SKM-1 treated with dmso at 0.1 percent for 144 hours (cell line): ENCODE measurements around the gene ATP1A4.
"Not testable (repeated sequence)": the region's sequence is repeated elsewhere in the genome, so short reads cannot be mapped to it uniquely, and the experiment has no call there.

Experiments
- DNase-seq: peaks from one replicate; lab custom pipeline; 2025; ENCODE audit not compliant: unreplicated experiment; lab: John Stamatoyannopoulos, UW

ATP1A4 gene

DNA sequence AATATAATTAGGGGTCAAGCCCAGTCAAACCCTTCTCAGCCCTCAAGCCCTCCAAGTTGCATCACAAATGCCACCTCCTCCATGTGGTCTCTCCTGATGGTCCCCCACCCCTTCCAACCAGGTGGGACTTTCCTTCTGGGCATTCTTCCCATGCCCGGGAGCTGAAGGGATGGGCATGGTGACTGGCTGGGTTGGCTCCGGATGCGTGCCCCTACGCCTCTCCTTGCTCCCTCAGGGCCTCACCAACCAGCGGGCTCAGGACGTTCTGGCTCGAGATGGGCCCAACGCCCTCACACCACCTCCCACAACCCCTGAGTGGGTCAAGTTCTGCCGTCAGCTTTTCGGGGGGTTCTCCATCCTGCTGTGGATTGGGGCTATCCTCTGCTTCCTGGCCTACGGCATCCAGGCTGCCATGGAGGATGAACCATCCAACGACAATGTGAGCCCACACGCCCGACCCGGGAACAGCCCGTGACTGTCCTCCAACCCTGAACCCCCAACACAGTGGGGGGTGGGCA is 28.4 kb upstream of the ATP1A4 start:
- DNase-seq: no peak

DNA sequence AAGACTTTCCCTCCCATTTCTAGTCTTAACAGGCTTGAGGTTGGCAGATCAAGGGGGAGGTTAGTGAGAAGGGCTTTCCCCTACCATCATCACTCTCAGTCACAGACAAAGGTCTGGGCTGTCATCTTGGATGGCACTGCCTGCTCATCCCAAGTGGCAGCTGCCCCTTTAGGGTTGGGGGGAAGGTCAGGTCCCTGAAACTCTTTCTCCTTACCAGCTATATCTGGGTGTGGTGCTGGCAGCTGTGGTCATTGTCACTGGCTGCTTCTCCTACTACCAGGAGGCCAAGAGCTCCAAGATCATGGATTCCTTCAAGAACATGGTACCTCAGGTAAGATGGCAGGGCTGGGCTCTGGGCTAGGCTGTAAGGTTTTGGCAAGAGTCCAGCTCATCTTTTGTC is 27.7 kb upstream of the ATP1A4 start:
- DNase-seq: no peak

DNA sequence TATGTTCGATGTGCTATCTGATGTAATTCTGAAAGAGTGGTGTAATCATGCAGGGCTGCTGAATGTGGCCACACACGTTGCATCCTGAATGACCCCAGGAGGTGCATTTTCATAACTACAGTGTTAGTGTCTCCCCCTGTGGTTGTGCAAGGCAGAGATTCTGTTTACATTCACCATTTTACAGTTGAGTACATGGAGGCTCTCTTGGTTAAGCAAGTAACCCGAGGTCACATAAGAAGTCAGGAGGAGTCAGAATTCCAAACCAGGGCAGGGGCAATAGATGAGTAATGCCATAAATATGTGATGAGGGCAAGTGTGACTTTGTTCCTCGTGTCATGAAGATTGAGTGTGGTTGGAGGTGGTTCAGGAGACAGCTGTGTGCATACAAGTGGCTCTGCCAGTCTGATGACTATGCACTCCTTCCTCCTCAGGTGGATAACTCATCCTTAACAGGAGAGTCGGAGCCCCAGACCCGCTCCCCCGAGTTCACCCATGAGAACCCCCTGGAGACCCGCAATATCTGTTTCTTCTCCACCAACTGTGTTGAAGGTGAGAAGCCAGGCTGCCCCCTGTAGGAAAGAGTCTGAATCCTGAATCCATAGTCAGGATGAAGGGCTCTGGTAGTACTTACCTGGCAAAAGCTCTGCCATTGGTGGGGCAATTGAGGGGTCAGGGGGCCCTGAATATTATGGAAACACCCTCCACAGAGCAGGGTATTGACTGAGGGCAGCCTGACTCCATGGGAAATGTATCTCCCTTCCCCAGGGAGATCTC is 26.5 kb upstream of the ATP1A4 start:
- DNase-seq: no peak

DNA sequence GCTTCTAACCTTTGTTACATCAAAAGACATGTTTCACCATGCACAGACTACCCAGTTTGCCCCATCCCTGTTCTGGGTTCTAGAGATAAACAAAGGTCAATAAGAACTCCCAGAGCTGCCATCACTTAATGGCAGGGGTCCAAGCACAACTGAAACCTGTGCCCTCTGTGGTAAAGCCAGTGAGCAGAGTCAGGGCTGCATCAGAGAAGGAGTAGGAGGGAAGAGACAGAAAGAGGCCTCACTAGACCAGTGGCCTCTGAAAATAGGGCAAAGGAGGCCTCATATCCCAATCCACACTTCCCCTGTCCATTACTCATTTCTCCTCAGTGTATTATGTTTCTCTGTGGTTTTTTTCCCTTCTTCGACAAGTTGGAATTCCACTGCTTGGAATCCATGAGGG is 25.7 kb upstream of the ATP1A4 start:
- DNase-seq: no peak

DNA sequence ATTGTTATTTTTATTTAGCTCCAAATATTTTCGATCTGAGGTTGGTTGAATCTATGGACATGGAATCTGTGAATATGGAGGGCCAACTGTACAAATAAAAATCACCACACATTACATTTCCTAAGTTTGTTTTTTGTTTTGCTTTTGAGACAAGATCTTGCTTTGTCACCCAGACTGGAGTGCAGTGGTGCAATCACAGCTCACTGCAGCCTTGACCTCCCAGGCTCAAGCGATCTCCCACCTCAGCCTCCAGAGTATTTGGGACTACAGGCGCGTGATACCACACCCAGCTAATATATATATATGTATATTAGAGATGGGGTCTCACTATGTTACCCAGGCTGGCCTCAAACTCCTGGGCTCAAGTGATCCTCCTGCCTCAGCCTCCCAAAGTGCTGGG is 25.1 kb upstream of the ATP1A4 start:
- DNase-seq: not testable (repeated sequence)

DNA sequence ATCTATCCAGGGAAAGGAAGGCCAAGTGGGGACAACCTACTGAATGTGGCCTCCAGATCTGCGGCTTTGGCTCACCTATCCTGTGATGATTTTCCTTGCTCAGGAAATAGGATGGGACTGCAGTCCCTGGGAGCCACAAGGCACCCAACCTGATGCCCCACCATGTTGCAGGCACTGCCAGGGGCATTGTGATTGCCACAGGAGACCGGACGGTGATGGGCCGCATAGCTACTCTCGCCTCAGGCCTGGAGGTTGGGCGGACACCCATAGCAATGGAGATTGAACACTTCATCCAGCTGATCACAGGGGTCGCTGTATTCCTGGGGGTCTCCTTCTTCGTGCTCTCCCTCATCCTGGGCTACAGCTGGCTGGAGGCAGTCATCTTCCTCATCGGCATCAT is 24.0 kb upstream of the ATP1A4 start:
- no peak for DNase-seq

DNA sequence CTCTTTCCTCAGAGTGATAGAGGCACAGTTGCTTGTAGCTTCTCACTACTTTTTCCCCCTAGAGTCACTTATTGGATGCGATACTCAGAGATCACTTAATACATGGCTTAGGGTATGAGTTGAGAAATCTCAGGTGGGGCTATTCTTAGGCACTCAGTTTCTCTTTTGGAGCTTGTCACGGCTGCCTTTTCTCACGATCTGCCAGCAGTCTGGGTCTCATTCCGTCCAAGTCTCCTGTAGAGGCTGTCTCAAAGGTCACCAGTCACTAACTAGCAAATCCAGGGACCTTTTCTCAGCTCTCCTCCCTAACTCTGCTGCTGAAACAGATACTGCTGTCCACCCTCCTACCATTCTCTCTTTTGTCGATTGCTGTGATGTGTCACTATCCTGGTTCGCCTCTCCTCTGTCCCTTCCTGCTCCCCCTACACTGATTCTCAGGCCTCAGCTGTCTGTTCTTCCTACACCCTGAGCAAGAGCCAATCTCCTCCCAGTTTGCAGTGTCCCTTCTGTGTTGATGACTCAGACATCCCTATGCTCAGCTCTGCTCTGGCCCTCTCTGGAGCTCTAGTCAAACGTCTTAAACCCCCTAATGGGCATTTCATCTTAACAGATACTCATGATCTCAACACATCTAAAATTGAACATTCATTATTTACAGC is 23.4 kb upstream of the ATP1A4 start:
- DNase-seq: no peak

DNA sequence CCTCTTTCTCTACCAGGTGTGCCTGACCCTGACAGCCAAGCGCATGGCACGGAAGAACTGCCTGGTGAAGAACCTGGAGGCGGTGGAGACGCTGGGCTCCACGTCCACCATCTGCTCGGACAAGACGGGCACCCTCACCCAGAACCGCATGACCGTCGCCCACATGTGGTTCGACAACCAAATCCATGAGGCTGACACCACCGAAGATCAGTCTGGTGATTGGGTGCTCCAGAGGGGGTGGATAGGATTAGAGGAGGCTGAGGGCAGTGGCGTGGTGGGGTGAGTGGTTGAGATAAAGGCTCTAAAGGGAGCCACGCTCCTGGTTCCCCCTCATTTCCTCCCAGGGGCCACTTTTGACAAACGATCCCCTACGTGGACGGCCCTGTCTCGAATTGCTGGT is 22.8 kb upstream of the ATP1A4 start:
- no peak for DNase-seq

DNA sequence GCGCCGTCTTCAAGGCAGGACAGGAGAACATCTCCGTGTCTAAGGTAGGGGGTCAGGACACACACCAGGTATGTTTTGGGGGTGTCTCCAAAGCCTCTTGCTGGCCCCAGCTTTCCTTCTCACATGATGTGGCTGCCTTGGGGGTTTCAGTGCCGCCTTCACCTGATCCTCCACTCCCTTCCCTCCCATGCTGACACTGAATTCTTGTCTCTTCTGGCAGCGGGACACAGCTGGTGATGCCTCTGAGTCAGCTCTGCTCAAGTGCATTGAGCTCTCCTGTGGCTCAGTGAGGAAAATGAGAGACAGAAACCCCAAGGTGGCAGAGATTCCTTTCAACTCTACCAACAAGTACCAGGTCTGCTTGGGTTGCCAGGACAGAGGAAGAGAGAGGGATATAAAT is 22.4 kb upstream of the ATP1A4 start:
- no peak for DNase-seq

DNA sequence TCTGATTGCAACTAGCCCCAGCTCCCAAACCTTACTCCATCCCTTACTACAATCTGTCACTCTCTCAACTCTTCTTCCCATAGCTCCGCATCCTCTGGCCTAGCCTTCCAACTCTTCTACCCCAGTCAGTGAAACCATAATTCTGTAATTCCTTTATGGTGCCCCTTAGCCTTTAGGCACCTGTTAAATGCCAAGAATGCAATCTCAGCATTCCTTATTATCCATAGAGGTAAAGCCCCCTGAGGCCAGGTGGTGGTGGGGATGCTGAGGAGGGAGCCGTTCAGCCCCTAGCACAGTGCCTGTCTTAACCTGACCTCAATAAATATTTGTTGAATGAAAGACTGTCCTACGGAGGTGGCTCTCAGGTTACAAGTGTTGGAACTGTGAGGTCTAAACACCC is 21.8 kb upstream of the ATP1A4 start:
- DNase-seq: no peak

DNA sequence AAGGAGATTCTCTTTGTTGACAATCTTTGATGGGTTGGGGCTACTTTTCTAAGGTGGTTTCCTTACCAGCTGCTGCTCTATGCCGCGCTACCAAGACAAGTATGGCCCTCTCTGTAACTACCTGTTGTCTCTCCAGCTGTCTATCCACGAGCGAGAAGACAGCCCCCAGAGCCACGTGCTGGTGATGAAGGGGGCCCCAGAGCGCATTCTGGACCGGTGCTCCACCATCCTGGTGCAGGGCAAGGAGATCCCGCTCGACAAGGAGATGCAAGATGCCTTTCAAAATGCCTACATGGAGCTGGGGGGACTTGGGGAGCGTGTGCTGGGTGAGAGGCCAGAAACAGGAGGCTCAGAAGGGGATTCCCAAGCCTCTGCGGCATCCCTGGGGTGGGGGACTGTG is 21.4 kb upstream of the ATP1A4 start:
- DNase-seq: no peak

DNA sequence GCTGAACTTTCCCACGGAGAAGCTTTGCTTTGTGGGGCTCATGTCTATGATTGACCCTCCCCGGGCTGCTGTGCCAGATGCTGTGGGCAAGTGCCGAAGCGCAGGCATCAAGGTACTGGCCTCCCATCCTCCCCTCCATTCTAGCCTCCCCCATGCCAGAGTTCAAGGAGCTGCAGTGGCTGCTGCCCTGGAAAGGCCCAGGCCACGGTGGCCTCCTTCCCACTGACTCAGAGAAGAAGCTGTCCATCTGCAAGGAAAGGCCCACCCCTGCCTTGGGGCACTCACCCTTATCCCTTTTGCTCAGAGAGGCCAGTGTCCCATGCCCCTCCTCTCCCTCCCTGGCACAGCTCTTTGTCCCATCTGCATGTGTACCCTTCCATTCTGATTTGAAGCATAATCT is 20.9 kb upstream of the ATP1A4 start:
- no peak for DNase-seq

DNA sequence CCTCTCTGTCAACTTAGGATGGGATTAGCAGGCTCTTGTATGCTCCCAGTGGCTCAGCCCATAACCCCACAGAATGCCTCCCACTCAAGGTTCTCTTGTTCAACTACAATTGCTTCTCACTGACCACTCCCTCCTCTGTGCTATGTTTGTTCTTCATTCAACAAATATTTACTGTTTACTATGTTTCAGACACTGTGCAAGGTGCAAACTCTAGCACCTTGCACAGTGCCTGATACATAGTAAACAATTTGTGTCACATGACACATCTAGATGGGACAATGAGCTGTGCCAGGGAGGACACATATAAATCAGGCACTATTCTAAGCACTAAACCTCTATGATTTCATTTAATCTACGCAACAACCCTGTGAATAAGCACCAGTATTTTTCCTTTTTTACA is 20.5 kb upstream of the ATP1A4 start:
- no peak for DNase-seq

DNA sequence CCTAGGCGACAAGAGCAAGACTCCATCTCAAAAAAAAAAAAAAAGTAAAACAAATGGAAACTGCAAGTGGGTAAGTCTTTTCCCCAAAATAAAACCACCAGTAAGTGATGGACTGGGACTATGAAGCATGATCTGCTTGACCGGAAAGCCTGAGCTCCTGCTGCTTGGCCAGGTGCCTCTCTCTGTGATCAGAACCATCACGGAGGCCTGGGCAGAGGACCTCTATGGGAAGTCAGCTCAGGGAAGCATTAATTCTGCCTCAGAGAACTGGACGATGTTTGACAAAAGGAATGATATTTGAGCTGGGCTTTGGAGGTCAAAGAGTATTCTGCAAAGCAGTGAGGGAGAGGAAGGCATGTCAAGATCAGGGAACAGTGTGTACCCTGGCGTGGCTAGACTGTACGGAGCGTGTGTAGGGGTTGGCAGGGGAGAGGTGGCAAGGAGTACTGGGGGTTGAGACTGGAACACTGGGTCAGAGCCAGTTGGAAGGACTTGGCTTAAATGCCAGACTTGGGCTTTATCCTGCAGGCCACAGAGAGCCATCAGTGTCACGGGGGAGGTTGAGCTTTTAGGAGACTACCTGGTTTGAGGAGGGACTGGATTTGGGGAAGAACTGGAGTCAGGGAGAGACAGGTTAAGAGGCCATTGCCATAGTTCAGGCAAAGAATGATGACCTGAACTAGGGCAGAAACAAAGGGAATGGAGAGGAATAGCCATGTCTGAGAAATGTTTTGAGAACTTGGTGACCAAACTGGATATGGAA is 19.4 kb upstream of the ATP1A4 start:
- no peak for DNase-seq

DNA sequence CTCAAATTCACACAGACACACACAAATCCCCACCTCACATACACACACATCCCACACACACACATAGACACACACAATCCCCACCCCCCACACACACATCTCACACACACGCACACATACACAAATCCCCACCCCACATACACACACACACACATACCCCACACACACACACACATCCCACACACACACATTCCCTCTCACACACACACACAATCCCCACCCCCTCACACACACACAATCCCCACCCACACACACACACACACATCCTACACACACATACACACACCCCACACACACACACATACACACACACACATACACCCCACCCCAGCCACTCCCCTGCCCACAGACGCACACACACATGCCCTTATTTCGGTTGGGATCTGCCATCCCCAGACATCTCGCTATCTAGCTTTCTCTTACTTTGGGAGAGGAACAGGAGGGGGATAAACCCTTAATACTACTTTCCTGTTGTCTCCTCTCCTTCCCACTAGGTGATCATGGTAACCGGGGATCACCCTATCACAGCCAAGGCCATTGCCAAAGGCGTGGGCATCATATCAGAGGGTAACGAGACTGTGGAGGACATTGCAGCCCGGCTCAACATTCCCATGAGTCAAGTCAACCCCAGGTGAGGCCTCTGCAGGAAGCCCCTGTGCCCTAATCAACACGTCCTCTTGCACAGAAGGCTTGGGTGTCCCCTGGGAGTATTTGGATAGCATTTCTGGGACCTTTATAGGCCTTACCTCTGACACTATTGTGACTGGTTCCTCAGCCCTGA is 17.2 kb upstream of the ATP1A4 start:
- no peak for DNase-seq

DNA sequence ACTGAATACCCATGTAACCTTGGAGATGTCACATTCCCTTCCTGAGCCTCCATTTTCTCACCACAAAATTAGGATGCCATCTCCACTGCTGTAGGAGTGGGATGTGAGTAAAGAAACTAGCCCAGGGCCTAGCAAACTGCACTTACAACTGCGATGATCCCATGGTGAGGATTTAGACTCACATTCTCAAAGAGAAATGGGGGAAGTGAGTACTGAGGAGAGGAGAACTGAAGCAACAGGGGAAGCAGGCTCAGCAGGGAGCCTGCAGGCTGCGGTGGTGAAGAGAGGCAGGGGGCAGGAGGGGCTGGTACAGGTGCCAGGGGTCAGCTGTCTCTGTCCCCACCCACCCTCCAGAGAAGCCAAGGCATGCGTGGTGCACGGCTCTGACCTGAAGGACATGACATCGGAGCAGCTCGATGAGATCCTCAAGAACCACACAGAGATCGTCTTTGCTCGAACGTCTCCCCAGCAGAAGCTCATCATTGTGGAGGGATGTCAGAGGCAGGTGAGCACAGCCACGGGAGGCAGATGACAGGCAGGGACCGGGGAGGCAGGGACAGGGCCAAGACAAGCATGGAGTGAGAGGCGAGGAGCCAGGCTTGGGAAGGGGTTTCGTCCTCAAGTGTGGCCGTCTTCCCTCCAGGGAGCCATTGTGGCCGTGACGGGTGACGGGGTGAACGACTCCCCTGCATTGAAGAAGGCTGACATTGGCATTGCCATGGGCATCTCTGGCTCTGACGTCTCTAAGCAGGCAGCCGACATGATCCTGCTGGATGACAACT is 16.4 kb upstream of the ATP1A4 start:
- no peak for DNase-seq

DNA sequence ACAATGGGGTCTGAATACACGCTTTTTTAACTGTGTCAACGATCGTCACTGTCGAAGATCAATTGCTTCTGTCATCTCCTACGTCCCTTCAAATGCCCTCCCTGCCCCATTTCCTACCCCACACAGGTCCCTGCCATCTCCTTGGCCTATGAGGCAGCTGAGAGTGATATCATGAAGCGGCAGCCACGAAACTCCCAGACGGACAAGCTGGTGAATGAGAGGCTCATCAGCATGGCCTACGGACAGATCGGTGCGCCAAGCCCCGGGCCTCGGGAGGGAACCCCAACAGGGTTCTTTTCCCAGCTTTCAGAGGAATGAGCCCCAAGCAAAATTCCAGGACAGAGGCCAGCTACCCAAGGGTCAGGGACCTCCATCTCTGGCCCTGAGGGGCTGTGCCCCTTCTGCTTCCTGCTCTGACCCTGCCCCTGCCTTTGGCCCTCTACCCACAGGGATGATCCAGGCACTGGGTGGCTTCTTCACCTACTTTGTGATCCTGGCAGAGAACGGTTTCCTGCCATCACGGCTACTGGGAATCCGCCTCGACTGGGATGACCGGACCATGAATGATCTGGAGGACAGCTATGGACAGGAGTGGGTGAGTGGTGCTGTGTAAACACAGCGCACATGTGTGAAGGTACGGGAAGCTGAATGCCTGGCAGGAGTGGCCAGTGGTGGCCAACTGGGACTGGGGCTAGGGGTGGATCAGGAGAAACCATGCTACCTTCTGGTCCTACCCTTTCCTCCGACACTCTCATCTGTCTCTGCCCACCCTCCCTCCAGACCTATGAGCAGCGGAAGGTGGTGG is 15.1 kb upstream of the ATP1A4 start:
- no peak for DNase-seq

DNA sequence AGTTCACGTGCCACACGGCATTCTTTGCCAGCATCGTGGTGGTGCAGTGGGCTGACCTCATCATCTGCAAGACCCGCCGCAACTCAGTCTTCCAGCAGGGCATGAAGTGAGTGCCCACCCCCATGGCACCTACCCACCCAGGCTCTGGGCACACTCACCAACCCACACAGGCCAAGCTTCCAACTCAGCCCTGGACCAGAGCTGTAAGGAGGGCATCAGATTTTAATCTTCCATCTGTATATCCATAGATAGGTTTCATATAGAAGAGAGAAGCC is 14.5 kb upstream of the ATP1A4 start:
- no peak for DNase-seq

DNA sequence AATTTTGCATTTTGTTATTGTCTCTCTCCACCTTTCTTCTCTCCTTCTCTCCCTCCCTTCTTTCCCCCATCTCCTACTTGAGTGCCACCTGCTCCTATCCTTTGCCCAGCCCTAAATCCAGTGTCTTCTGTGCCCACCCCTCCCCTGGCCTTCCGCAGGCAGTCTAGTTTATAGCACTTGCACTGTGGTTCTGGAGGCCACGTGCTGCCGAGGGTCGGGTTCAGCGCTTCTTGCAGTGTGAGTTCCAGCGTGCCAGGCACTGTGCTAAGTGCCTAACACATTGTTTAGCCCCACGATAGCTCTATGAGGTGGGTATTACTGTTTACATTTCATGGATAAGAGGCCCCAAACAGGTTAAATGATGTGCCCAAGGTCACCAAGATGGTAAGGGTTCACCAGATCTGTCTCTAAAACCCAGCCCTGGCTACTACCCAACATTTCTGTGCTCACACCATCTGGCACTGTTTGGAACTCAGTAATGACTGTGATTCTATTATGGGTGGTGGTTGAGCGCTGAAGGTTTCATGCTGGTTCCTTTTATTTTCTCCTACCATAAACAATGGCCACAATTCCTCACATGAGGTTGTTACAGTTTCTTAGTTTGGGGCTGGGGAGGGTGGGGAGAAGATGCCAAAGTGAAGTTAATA is 14.1 kb upstream of the ATP1A4 start:
- DNase-seq: no peak
